Caco-2 (cell line): ENCODE results near the gene KIAA0825. TPM values are rescaled to one million over a fixed set of nuclear protein-coding genes. Genes with fewer than 3 reads are reported as not detected.

Experiments used
- BruUV-seq: library from RNA; stranded (reverse); fragments of 400-500 nt; replicated peaks from 2 replicates; lab custom pipeline; 2021; lab: Mats Ljungman, UMichigan
- CTCF ChIA-PET: fragments of 300-600 bp; sonication (Branson Sonifier 250); formaldehyde crosslinking; loops from one replicate; lab custom pipeline; 2022; ENCODE audit warnings: antibody characterized with exemption; lab: Charles Lee
- POLR2A ChIA-PET: fragments of 300-600 bp; sonication (Branson Sonifier 250); formaldehyde crosslinking; loops from one replicate; lab custom pipeline; 2022; ENCODE audit warnings: antibody characterized with exemption; lab: Charles Lee
- DNase-seq, 2 experiments: peaks; one replicate each; pipeline versions ENCODE4 v3.0.0 to v3.0.0-alpha.2; 2020 to 2022
- H3K27me3 ChIP-seq: replicated peaks from 2 replicates; pipeline ENCODE4 v1.6.0; 2011; ENCODE audit warnings: low read length; ENCODE audit not compliant: control insufficient read depth, insufficient read depth
- H3K36me3 ChIP-seq: 2 replicates; pipeline ENCODE4 v1.5.1; 2011; ENCODE audit warnings: low read length; ENCODE audit not compliant: control insufficient read depth, insufficient read depth
- H3K4me1 ChIP-seq: fragments of 250-450 bp; sonication (Bioruptor Pico); 2 replicates; pipeline ENCODE4 v1.5.1; 2020; ENCODE audit warnings: mild to moderate bottlenecking
- H3K4me3 ChIP-seq: 2 replicates; pipeline ENCODE4 v1.5.1; 2011; ENCODE audit warnings: low read depth, mild to moderate bottlenecking, control low read depth, low read length
- H3K9me3 ChIP-seq: fragments of 250-450 bp; sonication (Bioruptor Pico); 2 replicates; pipeline ENCODE4 v1.5.1; 2020; ENCODE audit warnings: mild to moderate bottlenecking, moderate library complexity
- H3K27ac Mint-ChIP-seq: one replicate; pipeline ENCODE4 v1.8.0; 2022; ENCODE audit warnings: mixed read lengths; ENCODE audit not compliant: unreplicated experiment
- H3K27me3 Mint-ChIP-seq: one replicate; pipeline ENCODE4 v1.8.0; 2022; ENCODE audit warnings: mixed read lengths; ENCODE audit not compliant: insufficient read depth, unreplicated experiment
- H3K36me3 Mint-ChIP-seq: one replicate; pipeline ENCODE4 v1.8.0; 2022; ENCODE audit warnings: mild to moderate bottlenecking, mixed read lengths; ENCODE audit not compliant: insufficient read depth, unreplicated experiment
- H3K4me1 Mint-ChIP-seq: one replicate; pipeline ENCODE4 v1.8.0; 2022; ENCODE audit warnings: low read depth, mixed read lengths; ENCODE audit not compliant: unreplicated experiment
- H3K4me3 Mint-ChIP-seq: one replicate; pipeline ENCODE4 v1.8.0; 2022; ENCODE audit warnings: mild to moderate bottlenecking, moderate library complexity, mixed read lengths; ENCODE audit not compliant: unreplicated experiment
- H3K9me3 Mint-ChIP-seq: one replicate; pipeline ENCODE4 v1.8.0; 2022; ENCODE audit warnings: mixed read lengths; ENCODE audit not compliant: unreplicated experiment
- CTCF ChIP-seq, 2 experiments: fragments of 200-600 bp in 1 of 2; IDR thresholded peaks; 1 replicate in 1 of 2; 2 replicates in 1 of 2; pipeline versions ENCODE4 v1.5.1 to v1.8.0; 2011 to 2022; ENCODE audit warnings: antibody characterized with exemption in 1 of 2, control low read depth in 1 of 2, inconsistent platforms in 1 of 2, low read depth in 1 of 2, low read length in 1 of 2, mild to moderate bottlenecking in 1 of 2, moderate library complexity in 1 of 2; ENCODE audit not compliant: insufficient read depth in 1 of 2, severe bottlenecking in 1 of 2, unreplicated experiment in 1 of 2
- intact Hi-C: fragments of 100-400 bp; cut with micrococcal nuclease; formaldehyde crosslinking; loops from one replicate; pipeline ENCODE4 v1.10.0; 2022; ENCODE audit not compliant: unreplicated experiment
- total RNA-seq: library from RNA; stranded (reverse); gene quantifications from 2 replicates; pipeline ENCODE4 v1.2.3, GENCODE V29; 2022

The KIAA0825 gene
- total RNA-seq, 1 experiment from 2014 or later = 0.50 TPM

- Histone ChIP-seq H3K27me3 (no peaks in the 10 kb centered on the region), H3K4me3 (no peak overlapping the region), H3K36me3 (no peaks in the 10 kb centered on the region), H3K9me3 (no peaks in the 10 kb centered on the region), H3K4me1 (peaks cover 10% of the 10 kb centered on the region; the same call in 1 of the 2 replicates)
- Mint-ChIP-seq H3K4me1 (peaks cover 6% of the 10 kb centered on the region), H3K36me3 (no peaks in the 10 kb centered on the region), H3K4me3 (no peak overlapping the region), H3K27me3 (no peaks in the 10 kb centered on the region), H3K27ac (no peak overlapping the region), H3K9me3 (no peaks in the 10 kb centered on the region)
- intact Hi-C loops = no loop called here
- DNase-seq = no peak
- POLR2A ChIA-PET = no interaction called here
- BruUV-seq = no TSS peak
- CTCF ChIA-PET = no interaction called here
- no peak for TF ChIP-seq CTCF (IDR thresholded peaks at IDR 0.05; ENCODE audit: insufficient read depth in 1 of 2, low read depth in 1 of 2, low read length in 1 of 2, severe bottlenecking in 1 of 2, unreplicated experiment in 1 of 2)
Measured at GRCh38 chr5:94442991-94443390, 175.4 kb downstream of the KIAA0825 start.

- no peaks in the 10 kb centered on the region for H3K36me3 Mint-ChIP-seq
- no peaks in the 10 kb centered on the region for H3K9me3 ChIP-seq
- H3K4me3 ChIP-seq = no peak overlapping the region
- no peaks in the 10 kb centered on the region for H3K27me3 Mint-ChIP-seq
- H3K27ac Mint-ChIP-seq = no peak overlapping the region
- H3K27me3 ChIP-seq = no peaks in the 10 kb centered on the region
- BruUV-seq = no TSS peak
- H3K36me3 ChIP-seq = no peaks in the 10 kb centered on the region
- ChIA-PET POLR2A (no interaction called here), CTCF (no interaction called here)
- no peak overlapping the region for H3K4me3 Mint-ChIP-seq
- H3K9me3 Mint-ChIP-seq = no peaks in the 10 kb centered on the region
- peaks cover 10% of the 10 kb centered on the region; the same call in 1 of the 2 replicates for H3K4me1 ChIP-seq
- peaks cover 6% of the 10 kb centered on the region for H3K4me1 Mint-ChIP-seq
- intact Hi-C loops = no loop called here
- no peak for TF ChIP-seq CTCF (IDR thresholded peaks at IDR 0.05; ENCODE audit: insufficient read depth in 1 of 2, low read depth in 1 of 2, low read length in 1 of 2, severe bottlenecking in 1 of 2, unreplicated experiment in 1 of 2)
- DNase-seq = no peak
Measured at GRCh38 chr5:94442076-94442475, 176.3 kb downstream of the KIAA0825 start.

- Histone ChIP-seq H3K27me3 (no peaks in the 10 kb centered on the region), H3K4me3 (no peak overlapping the region), H3K9me3 (no peaks in the 10 kb centered on the region), H3K4me1 (peaks cover 10% of the 10 kb centered on the region; the same call in 1 of the 2 replicates), H3K36me3 (no peaks in the 10 kb centered on the region)
- H3K9me3 Mint-ChIP-seq = no peaks in the 10 kb centered on the region
- intact Hi-C loops = no loop called here
- no peak overlapping the region for H3K27ac Mint-ChIP-seq
- DNase-seq = no peak
- no peak for TF ChIP-seq CTCF (IDR thresholded peaks at IDR 0.05; ENCODE audit: insufficient read depth in 1 of 2, low read depth in 1 of 2, low read length in 1 of 2, severe bottlenecking in 1 of 2, unreplicated experiment in 1 of 2)
- CTCF ChIA-PET = no interaction called here
- POLR2A ChIA-PET = no interaction called here
- no TSS peak for BruUV-seq
- H3K4me1 Mint-ChIP-seq = peaks cover 6% of the 10 kb centered on the region
- H3K27me3 Mint-ChIP-seq = no peaks in the 10 kb centered on the region
- no peak overlapping the region for H3K4me3 Mint-ChIP-seq
- no peaks in the 10 kb centered on the region for H3K36me3 Mint-ChIP-seq
Measured at GRCh38 chr5:94440015-94440414, 178.4 kb downstream of the KIAA0825 start.
